Lung (tissue), 12 donors: ENCODE data around the gene NASP. TPM values are rescaled to one million over a fixed set of nuclear protein-coding genes. Genes with fewer than 3 reads are reported as not detected.

Experiments used
- ATAC-seq: fragments of 200-7000 bp; cut with Tn5 transposase; one replicate; pipeline ENCODE4 v1.9.1; 2020; ENCODE audit warnings: moderate number of reproducible peaks; ENCODE audit not compliant: insufficient read depth, low FRiP score
- DNase-seq, 3 donors: peaks; one replicate each; pipeline ENCODE4 v3.0.0-alpha.2; 2013 to 2017
- H3K27ac ChIP-seq, 2 donors: one replicate each; pipeline ENCODE4 v1.5.1; 2013; ENCODE audit warnings: mild to moderate bottlenecking in 2 of 2, moderate library complexity in 2 of 2, control low read depth in 1 of 2, inconsistent platforms in 1 of 2, low read depth in 1 of 2, low read length in 1 of 2
- H3K27me3 ChIP-seq, 3 donors: one replicate each; pipeline ENCODE4 v1.5.1; 2013; ENCODE audit warnings: low read length in 2 of 3; ENCODE audit not compliant: control insufficient read depth in 3 of 3, insufficient read depth in 3 of 3
- H3K36me3 ChIP-seq, 4 donors: one replicate each; pipeline ENCODE4 v1.5.1; 2013; ENCODE audit warnings: low read length in 4 of 4, mild to moderate bottlenecking in 1 of 4, moderate library complexity in 1 of 4; ENCODE audit not compliant: control insufficient read depth in 4 of 4, insufficient read depth in 4 of 4
- H3K4me1 ChIP-seq, 5 donors: one replicate each; pipeline ENCODE4 v1.5.1; 2013; ENCODE audit warnings: low read length in 5 of 5, mild to moderate bottlenecking in 2 of 5, moderate library complexity in 1 of 5; ENCODE audit not compliant: control insufficient read depth in 5 of 5, insufficient read depth in 5 of 5
- H3K4me3 ChIP-seq: one replicate; pipeline ENCODE4 v1.5.1; 2013; ENCODE audit warnings: mild to moderate bottlenecking, control low read depth, moderate library complexity
- H3K9ac ChIP-seq, 2 donors: one replicate each; pipeline ENCODE4 v1.5.1; 2013; ENCODE audit warnings: low read length in 2 of 2, control low read depth in 1 of 2; ENCODE audit not compliant: insufficient read depth in 1 of 2
- H3K9me3 ChIP-seq, 4 donors: one replicate each; pipeline ENCODE4 v1.5.1; 2013; ENCODE audit warnings: low read length in 3 of 4, mild to moderate bottlenecking in 1 of 4, moderate library complexity in 1 of 4; ENCODE audit not compliant: control insufficient read depth in 4 of 4, insufficient read depth in 3 of 4
- WGBS, 2 donors: extraction: QIAGEN DNeasy Blood & Tissue Kit; methylation state at CpG; one replicate each; pipeline ENCODE4 v1.1.7; 2013; 5-methylcytosine and 5-hydroxymethylcytosine counted together
- polyA plus RNA-seq, 2 donors: library from polyadenylated mRNA; stranded (reverse); fragments of 200-250 nt; gene quantifications; one replicate each; pipeline ENCODE4 v1.2.1, GENCODE V29; 2013
- total RNA-seq, 2 donors: library from RNA; depleted of rRNA in 1 of 2; stranded (reverse); fragments of >200 nt in 1 of 2; gene quantifications; one replicate each; pipeline ENCODE4 v1.2.1, GENCODE V29; 2014 to 2021
- TF ChIP-seq, protein P1 (sequence below): IDR thresholded peaks from 2 replicates; pipeline ENCODE4 v1.5.1; 2012; ENCODE audit warnings: mild to moderate bottlenecking; ENCODE audit errors: control extremely low read depth, extremely low read depth
- donor health status: control.
- donor health status: control.
- donor health status: Bipolar disorder and iron deficiency.
- donor health status: healthy.
- donor health status: DM: yes; HTN: yes; CAD: no.

The NASP gene
- total and polyA plus RNA-seq, 4 donors: 56.8 to 110 (median 89.4) TPM

- no peaks in the 10 kb centered on the region for H3K9me3 ChIP-seq
- H3K27me3 ChIP-seq: no peaks in the 10 kb centered on the region
- TF ChIP-seq, protein P1, sequence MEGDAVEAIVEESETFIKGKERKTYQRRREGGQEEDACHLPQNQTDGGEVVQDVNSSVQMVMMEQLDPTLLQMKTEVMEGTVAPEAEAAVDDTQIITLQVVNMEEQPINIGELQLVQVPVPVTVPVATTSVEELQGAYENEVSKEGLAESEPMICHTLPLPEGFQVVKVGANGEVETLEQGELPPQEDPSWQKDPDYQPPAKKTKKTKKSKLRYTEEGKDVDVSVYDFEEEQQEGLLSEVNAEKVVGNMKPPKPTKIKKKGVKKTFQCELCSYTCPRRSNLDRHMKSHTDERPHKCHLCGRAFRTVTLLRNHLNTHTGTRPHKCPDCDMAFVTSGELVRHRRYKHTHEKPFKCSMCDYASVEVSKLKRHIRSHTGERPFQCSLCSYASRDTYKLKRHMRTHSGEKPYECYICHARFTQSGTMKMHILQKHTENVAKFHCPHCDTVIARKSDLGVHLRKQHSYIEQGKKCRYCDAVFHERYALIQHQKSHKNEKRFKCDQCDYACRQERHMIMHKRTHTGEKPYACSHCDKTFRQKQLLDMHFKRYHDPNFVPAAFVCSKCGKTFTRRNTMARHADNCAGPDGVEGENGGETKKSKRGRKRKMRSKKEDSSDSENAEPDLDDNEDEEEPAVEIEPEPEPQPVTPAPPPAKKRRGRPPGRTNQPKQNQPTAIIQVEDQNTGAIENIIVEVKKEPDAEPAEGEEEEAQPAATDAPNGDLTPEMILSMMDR: no peak
- peak overlapping the region in 1 of 2 donors; percentile 83 for H3K9ac ChIP-seq
- peak; percentile 97 to 99 (median 98) for DNase-seq
- WGBS, 2 donors: 0 to 1% methylated on average over 19 of the region's 19 CpGs
- H3K4me3 ChIP-seq: peak overlapping the region; percentile 87
- peaks cover 0 to 4% (median 0%) of the 10 kb centered on the region in 4 donors for H3K36me3 ChIP-seq
- ATAC-seq: peak; percentile 89
- peak overlapping the region; percentile 89 to 97 for H3K27ac ChIP-seq
- H3K4me1 ChIP-seq: peaks cover 8 to 18% (median 11%) of the 10 kb centered on the region in 5 donors
These were observed 576 bp upstream of the NASP start for GRCh38 chr1:45583264-45583665.

GRCh38 chr1:45584351-45585109 lies 689 bp downstream of the NASP start:
- Histone ChIP-seq H3K4me1 (peaks cover 8 to 18% (median 11%) of the 10 kb centered on the region in 5 donors), H3K27ac (peak overlapping the region; percentile 89 to 97), H3K27me3 (no peaks in the 10 kb centered on the region), H3K4me3 (peak overlapping the region; percentile 87), H3K9me3 (no peaks in the 10 kb centered on the region), H3K36me3 (peaks cover 0 to 4% (median 0%) of the 10 kb centered on the region in 4 donors), H3K9ac (peak overlapping the region; percentile 85 to 90)
- WGBS, 2 donors: 0 to 1% methylated on average over 57 to 59 of the region's 59 CpGs
- TF ChIP-seq, protein P1: no peak
- ATAC-seq (peak; percentile 74), DNase-seq (peak; percentile 95 to 96 (median 96))

DNA sequence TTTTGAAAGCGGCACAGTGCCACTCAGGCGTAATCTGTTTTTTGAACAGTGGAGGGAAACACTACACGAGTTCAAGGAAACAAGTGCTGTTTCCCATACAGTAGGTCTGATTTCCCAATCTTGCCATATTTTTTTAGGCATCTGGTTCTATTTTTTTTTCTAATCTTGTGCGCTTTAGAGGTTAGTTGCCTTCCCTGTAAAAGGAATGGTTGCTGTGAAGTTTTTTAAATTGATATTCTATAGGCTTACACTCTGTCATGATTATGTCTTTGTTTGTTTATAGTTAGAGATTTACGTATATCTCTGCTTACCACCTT lies 1.2 kb downstream of the NASP start:
- Histone ChIP-seq H3K27me3 (no peaks in the 10 kb centered on the region), H3K27ac (peak overlapping the region in 1 of 2 donors; percentile 84), H3K36me3 (peaks cover 0 to 4% (median 0%) of the 10 kb centered on the region in 4 donors), H3K4me1 (peaks cover 8 to 18% (median 11%) of the 10 kb centered on the region in 5 donors), H3K9ac (peak overlapping the region; percentile 44 to 69), H3K4me3 (peak overlapping the region; percentile 81), H3K9me3 (no peaks in the 10 kb centered on the region)
- TF ChIP-seq, protein P1: no peak
- DNase-seq: no peak
- 2 to 3% methylated on average over 5 of the region's 5 CpGs for WGBS, 2 donors
- no peak for ATAC-seq
